ENCODE measurements around the gene RGS9BP. TPM values are rescaled to one million over a fixed set of nuclear protein-coding genes. Genes with fewer than 3 reads are reported as not detected.

RGS9BP gene
- total and polyA plus RNA-seq, 10 of the 15 experiments (the other 5 are each of a cell fraction or from before 2014, with no cell fraction given) = 0.01 to 0.10 (median 0.05) TPM; not detected in 6

DNA sequence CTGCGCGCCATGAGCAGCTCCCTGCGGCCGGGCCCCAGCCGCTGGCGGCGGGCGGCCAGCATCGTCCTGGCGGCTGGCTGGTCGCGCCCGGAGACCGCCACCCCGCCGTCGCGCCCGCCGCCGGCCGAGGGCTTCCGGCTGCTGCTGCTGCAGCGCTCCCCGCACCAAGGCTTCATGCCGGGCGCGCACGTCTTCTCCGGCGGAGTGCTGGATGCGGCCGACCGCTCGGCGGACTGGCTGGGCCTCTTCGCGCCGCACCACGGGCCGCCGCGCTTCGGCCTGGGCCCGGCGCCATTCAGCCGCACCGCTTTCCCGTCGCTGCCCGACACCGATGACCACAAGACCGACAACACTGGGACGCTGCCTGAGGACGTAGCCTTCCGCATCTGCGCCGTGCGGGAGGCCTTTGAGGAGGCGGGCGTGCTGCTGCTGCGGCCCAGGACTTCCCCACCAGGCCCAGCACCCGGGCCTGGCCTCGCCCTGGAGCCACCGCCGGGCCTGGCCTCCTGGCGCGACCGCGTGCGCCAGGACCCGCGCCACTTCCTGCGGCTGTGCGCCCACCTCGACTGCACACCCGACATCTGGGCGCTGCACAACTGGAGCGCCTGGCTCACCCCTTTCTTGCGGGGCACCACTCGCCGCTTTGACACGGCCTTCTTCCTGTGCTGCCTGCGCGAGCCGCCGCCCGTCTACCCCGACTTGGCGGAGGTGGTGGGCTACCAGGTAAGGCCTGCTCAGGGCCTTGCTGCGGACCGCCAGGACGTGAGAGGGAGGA lies 16.5 kb downstream of the RGS9BP start (continued):
- TF ChIP-seq, protein P1, sequence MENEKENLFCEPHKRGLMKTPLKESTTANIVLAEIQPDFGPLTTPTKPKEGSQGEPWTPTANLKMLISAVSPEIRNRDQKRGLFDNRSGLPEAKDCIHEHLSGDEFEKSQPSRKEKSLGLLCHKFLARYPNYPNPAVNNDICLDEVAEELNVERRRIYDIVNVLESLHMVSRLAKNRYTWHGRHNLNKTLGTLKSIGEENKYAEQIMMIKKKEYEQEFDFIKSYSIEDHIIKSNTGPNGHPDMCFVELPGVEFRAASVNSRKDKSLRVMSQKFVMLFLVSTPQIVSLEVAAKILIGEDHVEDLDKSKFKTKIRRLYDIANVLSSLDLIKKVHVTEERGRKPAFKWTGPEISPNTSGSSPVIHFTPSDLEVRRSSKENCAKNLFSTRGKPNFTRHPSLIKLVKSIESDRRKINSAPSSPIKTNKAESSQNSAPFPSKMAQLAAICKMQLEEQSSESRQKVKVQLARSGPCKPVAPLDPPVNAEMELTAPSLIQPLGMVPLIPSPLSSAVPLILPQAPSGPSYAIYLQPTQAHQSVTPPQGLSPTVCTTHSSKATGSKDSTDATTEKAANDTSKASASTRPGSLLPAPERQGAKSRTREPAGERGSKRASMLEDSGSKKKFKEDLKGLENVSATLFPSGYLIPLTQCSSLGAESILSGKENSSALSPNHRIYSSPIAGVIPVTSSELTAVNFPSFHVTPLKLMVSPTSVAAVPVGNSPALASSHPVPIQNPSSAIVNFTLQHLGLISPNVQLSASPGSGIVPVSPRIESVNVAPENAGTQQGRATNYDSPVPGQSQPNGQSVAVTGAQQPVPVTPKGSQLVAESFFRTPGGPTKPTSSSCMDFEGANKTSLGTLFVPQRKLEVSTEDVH (IDR thresholded peaks at IDR 0.05; ENCODE audit: low read depth, partially characterized antibody) = no peak
- no peak for TF ChIP-seq CUX1 (IDR thresholded peaks at IDR 0.05; ENCODE audit: insufficient replicate concordance, low read depth, low read length)
- no peak for TF ChIP-seq PAX5 (IDR thresholded peaks at IDR 0.05; ENCODE audit: borderline replicate concordance, low read depth, low read length)
- TF ChIP-seq IRF5 (IDR thresholded peaks at IDR 0.05; ENCODE audit: borderline replicate concordance) = no peak
- TF ChIP-seq, protein P2, sequence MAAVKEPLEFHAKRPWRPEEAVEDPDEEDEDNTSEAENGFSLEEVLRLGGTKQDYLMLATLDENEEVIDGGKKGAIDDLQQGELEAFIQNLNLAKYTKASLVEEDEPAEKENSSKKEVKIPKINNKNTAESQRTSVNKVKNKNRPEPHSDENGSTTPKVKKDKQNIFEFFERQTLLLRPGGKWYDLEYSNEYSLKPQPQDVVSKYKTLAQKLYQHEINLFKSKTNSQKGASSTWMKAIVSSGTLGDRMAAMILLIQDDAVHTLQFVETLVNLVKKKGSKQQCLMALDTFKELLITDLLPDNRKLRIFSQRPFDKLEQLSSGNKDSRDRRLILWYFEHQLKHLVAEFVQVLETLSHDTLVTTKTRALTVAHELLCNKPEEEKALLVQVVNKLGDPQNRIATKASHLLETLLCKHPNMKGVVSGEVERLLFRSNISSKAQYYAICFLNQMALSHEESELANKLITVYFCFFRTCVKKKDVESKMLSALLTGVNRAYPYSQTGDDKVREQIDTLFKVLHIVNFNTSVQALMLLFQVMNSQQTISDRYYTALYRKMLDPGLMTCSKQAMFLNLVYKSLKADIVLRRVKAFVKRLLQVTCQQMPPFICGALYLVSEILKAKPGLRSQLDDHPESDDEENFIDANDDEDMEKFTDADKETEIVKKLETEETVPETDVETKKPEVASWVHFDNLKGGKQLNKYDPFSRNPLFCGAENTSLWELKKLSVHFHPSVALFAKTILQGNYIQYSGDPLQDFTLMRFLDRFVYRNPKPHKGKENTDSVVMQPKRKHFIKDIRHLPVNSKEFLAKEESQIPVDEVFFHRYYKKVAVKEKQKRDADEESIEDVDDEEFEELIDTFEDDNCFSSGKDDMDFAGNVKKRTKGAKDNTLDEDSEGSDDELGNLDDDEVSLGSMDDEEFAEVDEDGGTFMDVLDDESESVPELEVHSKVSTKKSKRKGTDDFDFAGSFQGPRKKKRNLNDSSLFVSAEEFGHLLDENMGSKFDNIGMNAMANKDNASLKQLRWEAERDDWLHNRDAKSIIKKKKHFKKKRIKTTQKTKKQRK (IDR thresholded peaks at IDR 0.05; ENCODE audit: low read depth, low read length) = no peak
- TF ChIP-seq RELA (IDR thresholded peaks at IDR 0.05; ENCODE audit: borderline replicate concordance, partially characterized antibody) = peak; percentile 20
- no peak for TF ChIP-seq KDM1A (IDR thresholded peaks at IDR 0.05; ENCODE audit: borderline replicate concordance)
- no peak for TF ChIP-seq TBL1XR1 (IDR thresholded peaks at IDR 0.05; ENCODE audit: low read depth, low read length)
- TF ChIP-seq, protein P3, sequence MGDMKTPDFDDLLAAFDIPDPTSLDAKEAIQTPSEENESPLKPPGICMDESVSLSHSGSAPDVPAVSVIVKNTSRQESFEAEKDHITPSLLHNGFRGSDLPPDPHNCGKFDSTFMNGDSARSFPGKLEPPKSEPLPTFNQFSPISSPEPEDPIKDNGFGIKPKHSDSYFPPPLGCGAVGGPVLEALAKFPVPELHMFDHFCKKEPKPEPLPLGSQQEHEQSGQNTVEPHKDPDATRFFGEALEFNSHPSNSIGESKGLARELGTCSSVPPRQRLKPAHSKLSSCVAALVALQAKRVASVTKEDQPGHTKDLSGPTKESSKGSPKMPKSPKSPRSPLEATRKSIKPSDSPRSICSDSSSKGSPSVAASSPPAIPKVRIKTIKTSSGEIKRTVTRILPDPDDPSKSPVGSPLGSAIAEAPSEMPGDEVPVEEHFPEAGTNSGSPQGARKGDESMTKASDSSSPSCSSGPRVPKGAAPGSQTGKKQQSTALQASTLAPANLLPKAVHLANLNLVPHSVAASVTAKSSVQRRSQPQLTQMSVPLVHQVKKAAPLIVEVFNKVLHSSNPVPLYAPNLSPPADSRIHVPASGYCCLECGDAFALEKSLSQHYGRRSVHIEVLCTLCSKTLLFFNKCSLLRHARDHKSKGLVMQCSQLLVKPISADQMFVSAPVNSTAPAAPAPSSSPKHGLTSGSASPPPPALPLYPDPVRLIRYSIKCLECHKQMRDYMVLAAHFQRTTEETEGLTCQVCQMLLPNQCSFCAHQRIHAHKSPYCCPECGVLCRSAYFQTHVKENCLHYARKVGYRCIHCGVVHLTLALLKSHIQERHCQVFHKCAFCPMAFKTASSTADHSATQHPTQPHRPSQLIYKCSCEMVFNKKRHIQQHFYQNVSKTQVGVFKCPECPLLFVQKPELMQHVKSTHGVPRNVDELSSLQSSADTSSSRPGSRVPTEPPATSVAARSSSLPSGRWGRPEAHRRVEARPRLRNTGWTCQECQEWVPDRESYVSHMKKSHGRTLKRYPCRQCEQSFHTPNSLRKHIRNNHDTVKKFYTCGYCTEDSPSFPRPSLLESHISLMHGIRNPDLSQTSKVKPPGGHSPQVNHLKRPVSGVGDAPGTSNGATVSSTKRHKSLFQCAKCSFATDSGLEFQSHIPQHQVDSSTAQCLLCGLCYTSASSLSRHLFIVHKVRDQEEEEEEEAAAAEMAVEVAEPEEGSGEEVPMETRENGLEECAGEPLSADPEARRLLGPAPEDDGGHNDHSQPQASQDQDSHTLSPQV (IDR thresholded peaks at IDR 0.05) = no peak
- no peak for TF ChIP-seq STAT1 (conservative IDR thresholded peaks at IDR 0.05)
- TF ChIP-seq DPF2 (IDR thresholded peaks at IDR 0.05) = peak; percentile 67; the same call in 1 of the 2 replicates
